Chondrocyte (in vitro differentiated cells): ENCODE measurements around the gene DNTTIP2. TPM values are rescaled to one million over a fixed set of nuclear protein-coding genes. Genes with fewer than 3 reads are reported as not detected.
A peak's percentile ranks its signal among the peaks of the same experiment; 100 is the strongest.
"Not testable (repeated sequence)": the region's sequence is repeated elsewhere in the genome, so short reads cannot be mapped to it uniquely, and the experiment has no call there.

Experiments used
- DNase-seq: peaks from one replicate; pipeline ENCODE4 v3.0.0; 2021; ENCODE audit warnings: mixed read lengths, low spot score
- H3K27ac Mint-ChIP-seq: one replicate; pipeline ENCODE4 v1.8.0; 2021; ENCODE audit warnings: mild to moderate bottlenecking, moderate library complexity, mixed read lengths; ENCODE audit not compliant: unreplicated experiment
- H3K27me3 Mint-ChIP-seq: 2 replicates; pipeline ENCODE4 v1.8.0; 2021; ENCODE audit warnings: low read depth, mixed read lengths
- H3K36me3 Mint-ChIP-seq: 2 replicates; pipeline ENCODE4 v1.8.0; 2021; ENCODE audit warnings: low read depth, mixed read lengths
- H3K4me1 Mint-ChIP-seq: 2 replicates; pipeline ENCODE4 v1.8.0; 2021; ENCODE audit warnings: low read depth, mild to moderate bottlenecking, mixed read lengths
- H3K4me3 Mint-ChIP-seq: one replicate; pipeline ENCODE4 v1.8.0; 2021; ENCODE audit warnings: mild to moderate bottlenecking, moderate library complexity, mixed read lengths; ENCODE audit not compliant: unreplicated experiment
- H3K9me3 Mint-ChIP-seq: 2 replicates; pipeline ENCODE4 v1.8.0; 2021; ENCODE audit warnings: low read depth, mixed read lengths
- long read RNA-seq: library from polyadenylated mRNA; stranded (forward); transcript quantifications from one replicate; pipeline ENCODE4 v2.0.0, GENCODE V29; 2021
- total RNA-seq: library from RNA; stranded (reverse); gene quantifications from 3 replicates; pipeline ENCODE4 v1.2.1, GENCODE V29; 2021
- TF ChIP-seq, protein P1 (sequence below): fragments of 200-600 bp; sonication (generic); IDR thresholded peaks from 2 replicates; pipeline ENCODE4 v1.5.0; 2021; ENCODE audit warnings: antibody characterized with exemption, mild to moderate bottlenecking, moderate library complexity

The DNTTIP2 gene, protein sequence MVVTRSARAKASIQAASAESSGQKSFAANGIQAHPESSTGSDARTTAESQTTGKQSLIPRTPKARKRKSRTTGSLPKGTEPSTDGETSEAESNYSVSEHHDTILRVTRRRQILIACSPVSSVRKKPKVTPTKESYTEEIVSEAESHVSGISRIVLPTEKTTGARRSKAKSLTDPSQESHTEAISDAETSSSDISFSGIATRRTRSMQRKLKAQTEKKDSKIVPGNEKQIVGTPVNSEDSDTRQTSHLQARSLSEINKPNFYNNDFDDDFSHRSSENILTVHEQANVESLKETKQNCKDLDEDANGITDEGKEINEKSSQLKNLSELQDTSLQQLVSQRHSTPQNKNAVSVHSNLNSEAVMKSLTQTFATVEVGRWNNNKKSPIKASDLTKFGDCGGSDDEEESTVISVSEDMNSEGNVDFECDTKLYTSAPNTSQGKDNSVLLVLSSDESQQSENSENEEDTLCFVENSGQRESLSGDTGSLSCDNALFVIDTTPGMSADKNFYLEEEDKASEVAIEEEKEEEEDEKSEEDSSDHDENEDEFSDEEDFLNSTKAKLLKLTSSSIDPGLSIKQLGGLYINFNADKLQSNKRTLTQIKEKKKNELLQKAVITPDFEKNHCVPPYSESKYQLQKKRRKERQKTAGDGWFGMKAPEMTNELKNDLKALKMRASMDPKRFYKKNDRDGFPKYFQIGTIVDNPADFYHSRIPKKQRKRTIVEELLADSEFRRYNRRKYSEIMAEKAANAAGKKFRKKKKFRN
- 38.8 to 45.7 TPM (median 39.1 TPM) in 3 replicates for total RNA-seq
- long read RNA-seq, full-length matches to known transcripts: 56 of 65 reads
- long read RNA-seq, partial matches to known transcripts: 6 of 65 reads
- long read RNA-seq, other reads (novel, unspliced or antisense): 3 of 65 reads

DNA sequence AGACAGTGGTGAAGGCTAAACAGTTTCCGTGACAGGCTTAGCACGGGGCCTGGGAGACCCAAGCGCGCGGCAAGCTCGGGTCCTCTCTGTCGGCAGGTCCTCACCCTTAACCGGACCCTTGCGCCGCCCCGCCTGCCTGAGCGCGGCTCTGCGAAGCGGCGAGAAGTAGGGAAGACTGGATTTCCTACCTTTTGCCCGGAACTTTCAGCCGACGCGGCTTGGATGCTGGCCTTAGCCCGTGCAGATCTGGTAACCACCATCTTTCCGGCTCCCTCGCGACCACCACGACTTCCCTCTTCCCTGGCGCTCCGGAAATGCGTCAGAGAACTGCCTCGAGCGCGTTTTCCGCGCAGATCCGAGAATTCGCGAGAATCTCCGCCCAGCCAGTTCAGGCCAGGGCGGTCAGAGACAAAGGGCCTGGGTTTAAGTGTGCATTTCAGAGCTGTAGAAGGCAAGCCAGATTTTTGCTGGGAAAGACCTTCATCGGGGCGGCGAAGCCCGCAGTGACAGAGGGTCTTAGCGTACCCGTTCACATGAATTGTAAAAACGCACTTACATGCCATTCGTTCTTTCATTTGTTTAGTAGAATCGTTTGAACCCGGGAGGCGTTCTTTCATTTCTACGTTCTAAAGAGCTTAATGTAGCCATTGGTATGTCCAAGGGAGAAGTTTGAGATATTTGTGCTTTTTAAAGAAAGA is at the start of gene DNTTIP2:
TSS of gene DNTTIP2 (minus strand) at position 318 of the 698 bp plus-strand sequence. CDS start at position 260, 58 bp downstream.
- TF ChIP-seq, protein P1, sequence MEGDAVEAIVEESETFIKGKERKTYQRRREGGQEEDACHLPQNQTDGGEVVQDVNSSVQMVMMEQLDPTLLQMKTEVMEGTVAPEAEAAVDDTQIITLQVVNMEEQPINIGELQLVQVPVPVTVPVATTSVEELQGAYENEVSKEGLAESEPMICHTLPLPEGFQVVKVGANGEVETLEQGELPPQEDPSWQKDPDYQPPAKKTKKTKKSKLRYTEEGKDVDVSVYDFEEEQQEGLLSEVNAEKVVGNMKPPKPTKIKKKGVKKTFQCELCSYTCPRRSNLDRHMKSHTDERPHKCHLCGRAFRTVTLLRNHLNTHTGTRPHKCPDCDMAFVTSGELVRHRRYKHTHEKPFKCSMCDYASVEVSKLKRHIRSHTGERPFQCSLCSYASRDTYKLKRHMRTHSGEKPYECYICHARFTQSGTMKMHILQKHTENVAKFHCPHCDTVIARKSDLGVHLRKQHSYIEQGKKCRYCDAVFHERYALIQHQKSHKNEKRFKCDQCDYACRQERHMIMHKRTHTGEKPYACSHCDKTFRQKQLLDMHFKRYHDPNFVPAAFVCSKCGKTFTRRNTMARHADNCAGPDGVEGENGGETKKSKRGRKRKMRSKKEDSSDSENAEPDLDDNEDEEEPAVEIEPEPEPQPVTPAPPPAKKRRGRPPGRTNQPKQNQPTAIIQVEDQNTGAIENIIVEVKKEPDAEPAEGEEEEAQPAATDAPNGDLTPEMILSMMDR: no peak
- Mint-ChIP-seq H3K36me3 (peaks cover 21% of the 10 kb centered on the region), H3K9me3 (no peaks in the 10 kb centered on the region), H3K4me3 (peak within 1 kb of the TSS; percentile 92), H3K27me3 (no peaks in the 10 kb centered on the region), H3K27ac (peak within 1 kb of the TSS; percentile 99), H3K4me1 (peaks cover 37% of the 10 kb centered on the region)
- peak; percentile 92 for DNase-seq

DNA sequence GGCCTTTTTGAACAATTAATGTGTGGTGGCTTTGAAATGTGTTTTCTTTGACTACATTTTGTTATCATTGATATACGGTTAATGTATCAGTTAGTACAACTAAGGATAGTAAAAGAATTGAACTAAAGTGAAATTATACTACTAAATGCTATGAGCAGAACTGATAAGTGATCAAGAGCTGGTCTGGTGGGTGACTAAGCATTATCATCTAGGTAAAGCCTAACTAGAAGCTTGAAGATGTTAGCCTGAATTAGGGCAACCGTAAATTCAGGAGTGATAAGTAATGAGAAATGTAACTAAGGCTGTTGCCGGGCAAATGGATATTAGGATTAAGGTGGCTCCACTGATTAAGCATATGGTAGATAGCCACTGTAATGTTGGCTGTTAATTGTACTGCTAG is 46.2 kb upstream of the DNTTIP2 start:
- DNase-seq: no peak
- peaks cover 15% of the 10 kb centered on the region for H3K9me3 Mint-ChIP-seq
- peaks cover 2% of the 10 kb centered on the region for H3K27me3 Mint-ChIP-seq
- H3K4me3 Mint-ChIP-seq: no peak overlapping the region
- H3K36me3 Mint-ChIP-seq: peaks cover 4% of the 10 kb centered on the region
- TF ChIP-seq, protein P1: no peak
- no peaks in the 10 kb centered on the region for H3K4me1 Mint-ChIP-seq
- no peak overlapping the region for H3K27ac Mint-ChIP-seq

DNA sequence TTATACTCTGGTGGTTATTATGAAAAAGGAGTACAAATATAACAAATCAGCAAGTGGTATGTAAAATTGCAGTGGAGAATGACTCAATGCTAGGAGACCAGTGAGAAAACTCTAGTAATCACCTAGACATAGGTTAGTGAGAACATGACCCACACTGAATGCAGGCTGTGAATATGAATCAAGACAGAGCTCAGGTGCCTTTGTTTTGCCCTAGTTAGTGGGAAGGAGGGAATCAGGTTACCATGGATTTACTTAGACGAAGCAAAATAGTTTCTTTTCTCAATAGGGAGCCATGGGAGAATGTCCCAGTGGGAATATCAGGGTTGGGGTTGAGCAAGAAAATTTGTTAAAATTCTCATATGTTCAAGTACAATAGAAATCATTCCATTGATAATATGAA is 40.8 kb upstream of the DNTTIP2 start:
- H3K36me3 Mint-ChIP-seq: no peaks in the 10 kb centered on the region
- H3K9me3 Mint-ChIP-seq: peaks cover 5% of the 10 kb centered on the region
- no peak overlapping the region for H3K27ac Mint-ChIP-seq
- no peak overlapping the region for H3K4me3 Mint-ChIP-seq
- H3K4me1 Mint-ChIP-seq: no peaks in the 10 kb centered on the region
- no peaks in the 10 kb centered on the region for H3K27me3 Mint-ChIP-seq
- no peak for DNase-seq
- TF ChIP-seq, protein P1: no peak

DNA sequence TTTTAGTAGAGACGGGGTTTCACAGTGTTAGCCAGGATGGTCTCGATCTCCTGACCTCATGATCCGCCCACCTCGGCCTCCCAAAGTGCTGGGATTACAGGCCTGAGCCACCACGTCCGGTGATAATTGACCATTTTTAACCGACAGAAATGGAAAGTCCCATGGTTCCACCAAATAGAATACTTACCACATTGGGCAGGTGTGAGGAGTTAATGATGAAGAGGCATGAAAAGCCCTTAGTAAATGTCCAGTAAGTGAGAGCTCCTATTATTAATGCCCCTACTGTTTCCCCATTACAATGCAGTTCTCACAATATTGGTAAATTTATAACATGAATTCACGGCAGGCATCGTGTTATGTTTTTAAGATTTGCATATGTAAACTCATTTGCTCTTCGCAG is 38.3 kb upstream of the DNTTIP2 start:
- H3K27ac Mint-ChIP-seq: no peak overlapping the region
- no peak overlapping the region for H3K4me3 Mint-ChIP-seq
- no peaks in the 10 kb centered on the region for H3K27me3 Mint-ChIP-seq
- no peak for DNase-seq
- TF ChIP-seq, protein P1: no peak
- no peaks in the 10 kb centered on the region for H3K4me1 Mint-ChIP-seq
- no peaks in the 10 kb centered on the region for H3K36me3 Mint-ChIP-seq
- H3K9me3 Mint-ChIP-seq: peaks cover 5% of the 10 kb centered on the region

DNA sequence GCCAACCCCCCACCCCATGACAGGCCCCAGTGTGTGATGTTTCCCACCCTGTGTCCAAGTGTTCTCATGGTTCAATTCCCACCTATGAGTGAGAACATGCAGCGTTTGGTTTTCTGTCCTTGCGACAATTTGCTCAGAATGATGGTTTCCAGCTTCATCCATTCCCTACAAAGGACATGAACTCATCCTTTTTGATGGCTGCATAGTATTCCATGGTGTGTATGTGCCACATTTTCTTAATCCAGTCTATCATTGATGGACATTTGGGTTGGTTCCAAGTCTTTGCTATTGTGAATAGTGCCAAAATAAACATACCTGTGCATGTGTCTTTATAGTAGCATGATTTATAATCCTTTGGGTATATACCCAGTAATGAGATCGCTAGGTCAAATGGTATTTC is 31.9 kb upstream of the DNTTIP2 start:
- not testable (repeated sequence) for H3K4me3 Mint-ChIP-seq, H3K27ac Mint-ChIP-seq, H3K27me3 Mint-ChIP-seq, H3K36me3 Mint-ChIP-seq, DNase-seq
- Mint-ChIP-seq H3K4me1 (peaks cover 30% of the 10 kb centered on the region), H3K9me3 (peaks cover 12% of the 10 kb centered on the region)
